ENCODE results near the gene PSORS1C1. TPM values are rescaled to one million over a fixed set of nuclear protein-coding genes. Genes with fewer than 3 reads are reported as not detected.
"Not testable (repeated sequence)": the region's sequence is repeated elsewhere in the genome, so short reads cannot be mapped to it uniquely, and the experiment has no call there.

PSORS1C1 gene
- total RNA-seq, 1 donor from 2014 or later, result not detected

DNA sequence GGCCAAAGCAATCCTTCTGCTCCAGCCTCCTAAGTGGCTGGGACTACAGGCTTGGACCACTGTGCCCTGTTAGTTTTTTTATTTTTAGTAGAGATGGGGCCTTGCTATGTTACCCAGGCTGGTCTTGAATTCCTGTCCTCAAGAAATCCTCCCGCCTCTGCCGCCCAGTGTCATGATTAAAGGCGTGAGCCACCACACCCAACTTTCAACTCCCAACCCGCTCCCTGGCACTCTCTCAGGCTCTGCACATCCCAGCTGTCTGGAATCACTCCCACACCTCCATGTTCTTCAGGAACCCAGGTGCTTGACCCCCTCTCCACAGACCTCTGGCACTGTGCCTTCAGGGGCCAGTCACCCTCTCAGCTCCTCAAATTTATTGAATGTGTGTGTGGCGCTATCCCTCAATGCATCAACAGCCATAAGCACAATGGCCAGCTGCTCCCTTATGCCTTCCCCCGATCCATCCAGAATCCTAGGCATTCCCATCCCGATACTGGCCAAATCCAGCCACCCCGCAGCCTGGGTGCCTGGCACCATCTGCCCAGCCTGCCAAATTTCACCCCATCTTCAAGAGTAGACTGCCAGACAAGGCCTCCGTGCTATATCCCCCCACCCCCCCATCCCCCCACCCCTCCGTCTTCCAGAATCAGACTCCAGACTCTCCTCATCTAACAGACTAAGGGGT, 56.5 kb downstream of the PSORS1C1 start:
- no peak for DNase-seq (ENCODE audit: low spot score)
- H3K4me3 Mint-ChIP-seq (ENCODE audit: low read depth), result no peak overlapping the region
- H3K27ac Mint-ChIP-seq, result no peak overlapping the region

DNA sequence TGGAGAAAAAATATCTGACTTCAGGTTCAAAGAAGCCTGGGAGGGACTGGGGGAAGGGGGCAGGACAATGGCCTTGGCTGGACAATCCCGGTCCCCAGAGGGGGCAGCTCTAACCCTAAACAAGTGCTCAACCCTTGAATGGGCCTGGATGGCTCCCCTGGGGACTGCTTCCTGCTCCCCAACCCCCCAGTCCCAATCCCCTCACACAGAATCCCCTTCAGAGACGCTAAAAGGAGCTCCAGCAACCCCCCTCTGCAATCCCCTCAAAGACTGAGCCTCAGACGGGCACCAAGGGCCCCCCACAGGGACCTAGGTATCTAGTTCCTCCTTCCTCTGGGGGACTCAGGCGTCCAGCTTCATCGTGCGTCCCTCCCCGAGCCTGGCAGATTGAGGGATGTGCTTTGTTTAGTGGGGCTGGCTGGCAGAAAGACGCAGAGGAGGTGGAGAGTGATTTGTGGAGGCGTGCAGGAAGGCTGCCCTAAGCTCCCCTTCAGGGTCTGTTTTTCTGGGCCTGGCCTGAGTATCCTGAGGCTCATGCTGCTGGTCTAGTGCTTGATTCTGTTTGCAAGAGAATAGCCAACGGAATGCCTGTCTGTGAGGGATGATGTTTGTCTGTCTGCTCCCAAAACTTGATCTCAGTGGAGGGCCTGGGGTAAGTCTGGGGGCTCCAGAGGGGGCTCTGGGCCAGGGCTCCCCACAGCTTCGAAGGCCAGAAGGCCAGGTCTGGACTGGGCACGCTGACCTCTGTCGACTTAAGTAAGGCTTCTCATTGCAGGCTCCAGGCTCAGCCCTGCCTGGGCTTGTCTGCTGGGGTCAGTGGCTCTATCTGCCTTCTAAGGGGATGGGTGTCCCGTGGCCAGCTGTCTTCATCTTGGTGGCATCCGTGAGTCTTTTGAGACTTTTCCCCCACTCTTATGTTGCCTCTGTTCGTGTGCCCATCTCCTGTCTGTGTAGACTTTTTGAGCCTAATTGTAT, 57.6 kb downstream of the PSORS1C1 start:
- no peak overlapping the region for H3K27ac Mint-ChIP-seq
- no peaks in the 10 kb centered on the region for H3K36me3 Mint-ChIP-seq (ENCODE audit: low read depth)
- H3K4me3 Mint-ChIP-seq (ENCODE audit: low read depth), result no peak overlapping the region
- H3K9me3 Mint-ChIP-seq, result no peaks in the 10 kb centered on the region
- H3K27me3 Mint-ChIP-seq (ENCODE audit: low read depth), result no peaks in the 10 kb centered on the region
- H3K4me1 Mint-ChIP-seq (ENCODE audit: low read depth), result peaks cover 3% of the 10 kb centered on the region
- intact Hi-C loops (cut with micrococcal nuclease), result no loop called here
- no peak for DNase-seq (ENCODE audit: low spot score)

More for the DNA sequence above, 56.5 kb downstream of the PSORS1C1 start:
- peaks cover 3% of the 10 kb centered on the region for H3K4me1 Mint-ChIP-seq (ENCODE audit: low read depth)
- intact Hi-C loops (cut with micrococcal nuclease), result no loop called here
- H3K36me3 Mint-ChIP-seq (ENCODE audit: low read depth), result no peaks in the 10 kb centered on the region
- no peaks in the 10 kb centered on the region for H3K9me3 Mint-ChIP-seq
- H3K27me3 Mint-ChIP-seq (ENCODE audit: low read depth), result no peaks in the 10 kb centered on the region

DNA sequence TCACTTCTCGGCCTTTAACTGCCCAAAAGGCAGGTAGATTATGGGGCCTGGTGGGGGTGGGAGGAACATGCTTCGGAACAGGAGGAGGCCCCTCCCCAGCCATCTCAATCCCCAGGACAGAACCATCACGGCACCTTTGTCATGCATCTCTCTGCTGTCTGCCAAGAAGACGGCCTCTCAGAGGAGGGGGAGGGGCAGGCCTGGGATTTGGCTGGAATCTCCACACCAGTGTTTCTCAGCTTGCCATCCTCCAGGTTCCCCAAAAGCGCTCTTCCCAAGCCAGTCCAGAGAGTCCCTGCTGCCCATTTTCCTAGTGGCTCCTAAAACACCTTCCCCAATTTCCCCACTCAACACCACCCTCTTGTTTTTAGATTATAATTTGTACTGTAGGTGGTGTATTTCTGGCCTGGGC, 58.4 kb downstream of the PSORS1C1 start:
- no peak overlapping the region for H3K4me3 Mint-ChIP-seq (ENCODE audit: low read depth)
- no peaks in the 10 kb centered on the region for H3K9me3 Mint-ChIP-seq
- intact Hi-C loops (cut with micrococcal nuclease), result no loop called here
- H3K4me1 Mint-ChIP-seq (ENCODE audit: low read depth), result peaks cover 3% of the 10 kb centered on the region
- H3K27me3 Mint-ChIP-seq (ENCODE audit: low read depth), result no peaks in the 10 kb centered on the region
- no peak for DNase-seq (ENCODE audit: low spot score)
- no peak overlapping the region for H3K27ac Mint-ChIP-seq
- H3K36me3 Mint-ChIP-seq (ENCODE audit: low read depth), result no peaks in the 10 kb centered on the region

DNA sequence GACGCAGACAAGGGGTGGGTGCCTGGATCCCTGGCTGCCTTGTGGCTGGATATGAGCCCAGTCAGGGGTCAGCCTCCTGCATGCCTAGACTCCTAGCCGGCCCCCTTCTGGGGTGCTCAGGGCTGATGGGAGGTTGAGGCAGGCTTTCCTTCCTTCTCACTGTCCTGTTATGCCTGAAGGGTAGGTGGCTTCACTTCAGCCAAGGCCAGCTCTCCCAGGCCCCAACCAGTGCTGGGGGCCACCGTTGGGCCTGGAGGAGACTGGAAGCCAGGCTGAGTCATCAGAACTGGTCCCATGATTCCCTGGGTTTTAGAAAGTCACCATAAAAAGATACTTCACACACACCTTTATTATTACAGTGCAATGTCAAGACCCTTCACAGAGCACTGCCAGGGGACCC, 58.8 kb downstream of the PSORS1C1 start:
- intact Hi-C loops (cut with micrococcal nuclease), result no loop called here
- Mint-ChIP-seq H3K9me3 (no peaks in the 10 kb centered on the region), H3K27ac (no peak overlapping the region), H3K36me3 (ENCODE audit: low read depth) (no peaks in the 10 kb centered on the region), H3K27me3 (ENCODE audit: low read depth) (no peaks in the 10 kb centered on the region), H3K4me1 (ENCODE audit: low read depth) (peaks cover 3% of the 10 kb centered on the region), H3K4me3 (ENCODE audit: low read depth) (no peak overlapping the region)
- no peak for DNase-seq (ENCODE audit: low spot score)

DNA sequence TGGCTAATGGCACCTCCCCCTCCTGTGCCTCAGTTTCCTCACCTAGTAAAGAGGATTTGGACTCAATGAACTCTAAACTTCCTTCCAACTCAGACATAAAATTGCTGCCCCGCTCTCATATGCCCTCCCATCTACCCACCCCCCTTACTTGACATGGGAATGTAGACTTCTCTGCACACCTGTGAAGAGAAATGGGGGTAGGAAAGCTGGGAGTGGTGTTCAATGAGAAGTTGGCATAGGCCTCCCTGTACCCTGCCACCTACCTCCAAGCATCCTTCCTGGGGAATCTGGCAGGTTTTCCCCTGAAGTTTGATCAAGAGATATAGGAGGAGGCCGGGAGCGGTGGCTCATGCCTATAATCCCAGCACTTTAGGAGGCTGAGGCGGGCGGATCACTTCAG, 59.8 kb downstream of the PSORS1C1 start:
- Mint-ChIP-seq H3K9me3 (no peaks in the 10 kb centered on the region), H3K4me3 (ENCODE audit: low read depth) (no peak overlapping the region), H3K27me3 (ENCODE audit: low read depth) (no peaks in the 10 kb centered on the region), H3K4me1 (ENCODE audit: low read depth) (peaks cover 9% of the 10 kb centered on the region), H3K27ac (no peak overlapping the region), H3K36me3 (ENCODE audit: low read depth) (no peaks in the 10 kb centered on the region)
- intact Hi-C loops (cut with micrococcal nuclease), result no loop called here
- no peak for DNase-seq (ENCODE audit: low spot score)

DNA sequence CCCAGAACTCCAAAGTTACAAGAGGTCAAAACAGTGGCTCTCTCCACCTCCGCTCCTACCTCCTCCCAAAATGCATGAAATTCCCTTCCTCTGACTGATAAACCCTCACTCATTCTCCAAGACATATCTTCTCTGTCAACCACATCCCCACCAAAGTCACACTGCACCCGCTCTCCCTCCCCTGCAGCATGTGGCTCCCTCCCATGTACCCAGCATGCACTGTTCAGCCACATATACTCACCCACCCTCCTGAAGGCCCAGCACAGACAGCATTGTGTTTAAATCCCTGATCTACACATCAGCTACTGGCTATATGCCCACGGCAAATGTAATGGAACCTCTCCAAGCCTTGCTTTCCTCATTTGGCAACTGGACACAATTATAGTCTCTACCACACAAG, 61.4 kb downstream of the PSORS1C1 start:
- no peak for DNase-seq (ENCODE audit: low spot score)
- no peaks in the 10 kb centered on the region for H3K36me3 Mint-ChIP-seq (ENCODE audit: low read depth)
- intact Hi-C loops (cut with micrococcal nuclease), result no loop called here
- no peak overlapping the region for H3K27ac Mint-ChIP-seq
- no peaks in the 10 kb centered on the region for H3K9me3 Mint-ChIP-seq
- H3K4me1 Mint-ChIP-seq (ENCODE audit: low read depth), result peaks cover 9% of the 10 kb centered on the region
- H3K4me3 Mint-ChIP-seq (ENCODE audit: low read depth), result no peak overlapping the region
- no peaks in the 10 kb centered on the region for H3K27me3 Mint-ChIP-seq (ENCODE audit: low read depth)

DNA sequence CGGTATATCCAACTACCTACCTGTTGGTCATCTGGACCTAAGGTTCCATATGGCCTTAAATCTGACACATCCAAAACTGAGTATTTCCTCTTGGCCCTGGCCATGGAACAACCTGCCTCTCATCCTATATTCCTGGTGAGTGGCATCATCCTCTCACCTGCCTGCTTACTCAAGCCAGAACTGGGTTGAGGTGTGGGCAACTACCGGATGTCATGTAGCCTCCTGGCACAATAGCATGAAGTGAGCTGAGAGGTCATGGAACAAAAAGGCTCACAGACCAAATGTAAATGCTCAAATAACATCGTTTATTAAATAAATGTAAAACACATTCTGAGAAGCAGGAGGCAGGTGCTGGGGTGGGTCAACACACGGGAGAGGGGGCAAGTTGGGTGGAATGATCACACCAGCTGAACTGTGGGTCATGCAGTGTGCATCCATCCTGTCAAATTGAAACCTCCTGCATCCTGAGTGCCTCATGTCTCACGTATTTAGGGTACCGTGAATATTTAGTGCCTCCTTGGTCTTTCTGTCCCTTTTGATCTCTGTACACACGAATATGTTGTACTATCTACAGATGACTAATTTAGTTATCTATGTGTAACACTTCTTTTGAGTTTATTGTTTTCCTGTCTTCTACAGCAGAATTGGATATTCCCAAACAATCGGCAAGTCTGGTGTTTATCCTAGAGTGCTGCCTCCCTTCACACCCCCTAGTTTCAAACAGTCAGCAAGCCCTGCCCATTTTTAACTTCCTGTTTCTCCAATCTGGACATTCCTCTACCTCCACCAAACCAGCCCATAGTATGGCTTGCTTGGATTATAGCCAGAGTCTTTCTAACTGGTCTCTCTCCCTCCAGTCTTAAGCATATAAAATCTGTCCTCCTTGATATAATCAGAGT, 63.8 kb downstream of the PSORS1C1 start:
- peaks cover 9% of the 10 kb centered on the region for H3K4me1 Mint-ChIP-seq (ENCODE audit: low read depth)
- H3K36me3 Mint-ChIP-seq (ENCODE audit: low read depth), result no peaks in the 10 kb centered on the region
- intact Hi-C loops (cut with micrococcal nuclease), result no loop called here
- no peak overlapping the region for H3K4me3 Mint-ChIP-seq (ENCODE audit: low read depth)
- DNase-seq (ENCODE audit: low spot score), result no peak
- no peak overlapping the region for H3K27ac Mint-ChIP-seq
- no peaks in the 10 kb centered on the region for H3K27me3 Mint-ChIP-seq (ENCODE audit: low read depth)
- no peaks in the 10 kb centered on the region for H3K9me3 Mint-ChIP-seq

DNA sequence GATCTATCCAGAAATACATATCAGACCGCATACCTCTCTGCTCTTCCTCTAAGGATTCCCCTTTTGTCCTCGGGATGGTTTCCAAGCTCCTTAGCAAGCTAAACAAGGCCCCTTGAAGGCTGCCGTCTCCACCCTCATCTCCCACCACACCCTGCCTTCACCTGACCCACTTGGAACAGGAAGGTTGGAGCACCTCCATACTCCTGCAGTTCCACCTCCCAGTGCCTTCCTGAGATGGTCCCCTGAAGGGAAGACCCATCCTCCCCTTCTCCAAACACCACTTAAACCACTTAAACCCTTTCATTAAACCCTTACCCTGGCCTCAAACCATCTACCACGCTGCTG, 64.4 kb downstream of the PSORS1C1 start:
- H3K27me3 Mint-ChIP-seq (ENCODE audit: low read depth), result no peaks in the 10 kb centered on the region
- no peaks in the 10 kb centered on the region for H3K9me3 Mint-ChIP-seq
- DNase-seq (ENCODE audit: low spot score), result no peak
- H3K27ac Mint-ChIP-seq, result no peak overlapping the region
- H3K4me3 Mint-ChIP-seq (ENCODE audit: low read depth), result no peak overlapping the region
- no peaks in the 10 kb centered on the region for H3K36me3 Mint-ChIP-seq (ENCODE audit: low read depth)
- intact Hi-C loops (cut with micrococcal nuclease), result no loop called here
- peaks cover 9% of the 10 kb centered on the region for H3K4me1 Mint-ChIP-seq (ENCODE audit: low read depth)

DNA sequence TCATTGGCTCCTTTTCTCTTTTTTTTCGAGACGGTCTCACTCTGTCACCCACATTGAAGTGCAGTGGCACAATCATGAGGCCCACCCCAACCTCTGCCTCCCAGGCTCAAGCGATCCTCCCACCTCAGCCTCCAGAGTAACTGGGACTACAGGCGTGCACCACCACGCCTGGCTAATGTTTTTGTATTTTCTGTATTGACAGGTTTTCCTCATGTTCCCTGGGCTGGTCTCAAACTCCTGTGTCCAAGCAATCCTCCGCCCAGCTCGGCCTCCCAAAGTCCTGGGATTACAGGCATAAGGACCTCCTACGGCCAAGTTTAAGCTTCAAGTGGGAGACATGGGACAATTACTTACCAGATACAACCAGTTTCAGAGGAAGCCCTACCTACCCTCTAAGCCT, 65.3 kb downstream of the PSORS1C1 start:
- H3K4me3 Mint-ChIP-seq (ENCODE audit: low read depth), result no peak overlapping the region
- intact Hi-C loops (cut with micrococcal nuclease), result no loop called here
- no peak for DNase-seq (ENCODE audit: low spot score)
- no peaks in the 10 kb centered on the region for H3K27me3 Mint-ChIP-seq (ENCODE audit: low read depth)
- H3K27ac Mint-ChIP-seq, result no peak overlapping the region
- H3K4me1 Mint-ChIP-seq (ENCODE audit: low read depth), result peaks cover 9% of the 10 kb centered on the region
- H3K9me3 Mint-ChIP-seq, result no peaks in the 10 kb centered on the region
- no peaks in the 10 kb centered on the region for H3K36me3 Mint-ChIP-seq (ENCODE audit: low read depth)

DNA sequence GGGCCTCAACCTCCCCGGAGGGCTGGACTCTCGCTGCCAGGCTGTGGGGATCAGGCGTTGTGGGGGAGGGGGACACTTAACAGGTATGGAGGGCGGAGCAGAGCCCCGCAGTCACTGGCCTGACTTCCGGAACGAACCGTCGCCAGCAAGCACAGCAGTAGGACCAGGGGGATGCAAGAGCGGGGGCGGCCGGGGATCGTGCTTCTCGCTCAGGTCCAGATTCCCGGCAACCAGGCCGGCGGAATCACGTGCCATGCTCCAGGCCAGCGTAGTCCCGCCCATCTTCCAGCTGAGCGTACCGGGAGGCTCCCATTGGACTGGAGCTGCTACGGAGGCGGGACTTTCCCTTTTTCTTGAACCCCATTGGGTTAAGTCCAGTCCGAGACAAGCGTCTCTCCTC, 65.9 kb downstream of the PSORS1C1 start:
- H3K27me3 Mint-ChIP-seq (ENCODE audit: low read depth), result no peaks in the 10 kb centered on the region
- peak overlapping the region; percentile 45 for H3K4me3 Mint-ChIP-seq (ENCODE audit: low read depth)
- H3K9me3 Mint-ChIP-seq, result no peaks in the 10 kb centered on the region
- H3K27ac Mint-ChIP-seq, result no peak overlapping the region
- no peaks in the 10 kb centered on the region for H3K36me3 Mint-ChIP-seq (ENCODE audit: low read depth)
- H3K4me1 Mint-ChIP-seq (ENCODE audit: low read depth), result peaks cover 11% of the 10 kb centered on the region
- intact Hi-C loops (cut with micrococcal nuclease), result no loop called here
- no peak for DNase-seq (ENCODE audit: low spot score)

DNA sequence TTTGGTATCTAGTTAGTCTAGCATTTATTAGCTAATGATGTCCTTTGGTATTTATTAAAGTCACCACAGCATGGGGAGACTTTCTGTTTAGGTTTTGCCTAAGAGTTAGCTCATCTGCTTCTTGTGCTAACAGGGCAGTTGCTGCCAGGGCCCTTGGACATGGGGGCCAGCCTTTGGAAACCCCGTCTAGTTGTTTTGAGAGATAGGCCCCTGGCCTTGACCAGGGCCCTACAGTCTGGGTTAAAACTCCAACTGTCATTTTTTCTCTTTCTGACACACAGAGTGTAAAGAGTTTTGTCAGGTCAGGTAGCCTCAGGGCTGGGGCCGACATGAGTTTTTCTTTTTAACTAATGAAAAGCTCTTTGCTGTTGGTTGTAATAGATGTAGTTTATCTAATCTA, 68.7 kb downstream of the PSORS1C1 start:
- intact Hi-C loops (cut with micrococcal nuclease); H3K9me3 Mint-ChIP-seq; H3K36me3 Mint-ChIP-seq (ENCODE audit: low read depth); H3K27me3 Mint-ChIP-seq (ENCODE audit: low read depth); H3K27ac Mint-ChIP-seq; DNase-seq (ENCODE audit: low spot score); H3K4me3 Mint-ChIP-seq (ENCODE audit: low read depth): not testable (repeated sequence)
- H3K4me1 Mint-ChIP-seq (ENCODE audit: low read depth), result peaks cover 11% of the 10 kb centered on the region

DNA sequence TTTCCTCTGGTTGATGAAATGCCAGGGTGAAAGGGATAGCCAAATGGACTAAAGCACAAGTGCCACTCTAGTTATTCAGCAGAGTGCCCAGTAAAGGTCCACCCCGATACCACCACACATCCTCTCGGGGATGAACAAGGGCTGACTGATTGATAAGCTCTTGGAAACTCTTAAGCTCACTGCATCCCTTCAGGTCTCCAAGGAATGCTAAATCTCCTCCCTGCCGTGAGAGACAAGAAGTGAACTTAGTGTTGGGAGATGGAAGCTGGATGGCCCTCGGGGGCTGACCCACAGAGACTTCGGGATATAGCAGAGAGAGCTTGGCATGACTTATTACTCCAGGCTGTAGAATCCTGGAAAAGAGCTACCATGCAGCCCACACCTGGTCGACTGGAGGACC, 69.3 kb downstream of the PSORS1C1 start:
- H3K4me1 Mint-ChIP-seq (ENCODE audit: low read depth); H3K9me3 Mint-ChIP-seq; H3K36me3 Mint-ChIP-seq (ENCODE audit: low read depth); H3K27me3 Mint-ChIP-seq (ENCODE audit: low read depth); H3K4me3 Mint-ChIP-seq (ENCODE audit: low read depth); H3K27ac Mint-ChIP-seq; DNase-seq (ENCODE audit: low spot score); intact Hi-C loops (cut with micrococcal nuclease): not testable (repeated sequence)
